NCI-H774 (cell line): ENCODE results near the gene PARP1.

ENCODE experiments used
- DNase-seq: peaks from one replicate; lab custom pipeline; 2025; lab: John Stamatoyannopoulos, UW

The PARP1 gene

GRCh38 chr1:226373376-226373775 is 34.5 kb downstream of the PARP1 start:
- no peak for DNase-seq

DNA sequence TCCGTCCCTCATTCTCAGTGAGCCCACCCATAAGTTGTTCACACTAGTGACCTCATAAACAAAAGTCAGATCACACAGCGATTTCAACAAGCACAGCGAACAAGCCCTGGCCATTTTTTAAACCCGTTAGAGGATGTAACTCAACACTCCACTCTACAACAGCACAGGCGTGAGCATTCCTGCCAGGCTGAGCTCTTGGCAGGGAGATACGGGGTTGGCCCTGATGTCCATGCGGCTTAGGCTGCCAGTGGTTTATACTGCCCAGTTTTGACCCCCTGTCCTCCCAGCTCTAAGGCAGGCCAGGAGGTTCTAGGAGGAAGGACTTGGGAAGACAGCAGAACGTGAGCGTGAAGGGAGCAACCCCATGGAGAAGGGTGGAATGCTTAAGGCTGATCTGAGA is 35.0 kb downstream of the PARP1 start:
- no peak for DNase-seq

DNA sequence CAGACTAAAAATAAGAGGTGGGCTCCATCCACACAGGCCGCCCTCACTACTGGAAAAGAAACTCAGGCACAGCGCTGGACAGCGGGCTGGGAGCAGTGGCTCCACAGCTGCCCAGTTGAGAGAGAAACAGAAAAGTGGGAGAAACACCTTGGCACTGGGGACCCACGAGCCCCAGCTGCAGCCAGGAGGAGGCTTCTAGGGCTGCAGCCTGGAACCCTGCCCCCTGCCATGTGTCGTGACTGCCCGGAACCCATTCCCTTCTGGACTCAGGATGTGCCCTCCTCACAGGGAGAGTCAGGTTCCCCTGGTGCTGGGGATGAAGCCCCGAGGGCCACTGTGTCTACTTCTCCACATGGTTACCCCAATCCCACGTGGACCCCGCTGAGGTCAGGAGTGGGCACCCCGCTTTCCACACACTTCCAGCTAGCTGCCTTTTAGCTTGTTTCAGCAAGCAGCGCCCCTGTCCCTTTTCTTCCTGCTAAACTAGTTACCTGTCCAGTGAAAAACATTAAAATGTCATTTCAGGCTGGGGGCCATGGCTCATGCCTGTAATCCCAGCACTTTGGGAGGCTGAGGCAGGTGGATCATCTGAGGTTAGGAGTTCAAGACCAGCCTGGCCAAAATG is 35.9 kb downstream of the PARP1 start:
- no peak for DNase-seq

DNA sequence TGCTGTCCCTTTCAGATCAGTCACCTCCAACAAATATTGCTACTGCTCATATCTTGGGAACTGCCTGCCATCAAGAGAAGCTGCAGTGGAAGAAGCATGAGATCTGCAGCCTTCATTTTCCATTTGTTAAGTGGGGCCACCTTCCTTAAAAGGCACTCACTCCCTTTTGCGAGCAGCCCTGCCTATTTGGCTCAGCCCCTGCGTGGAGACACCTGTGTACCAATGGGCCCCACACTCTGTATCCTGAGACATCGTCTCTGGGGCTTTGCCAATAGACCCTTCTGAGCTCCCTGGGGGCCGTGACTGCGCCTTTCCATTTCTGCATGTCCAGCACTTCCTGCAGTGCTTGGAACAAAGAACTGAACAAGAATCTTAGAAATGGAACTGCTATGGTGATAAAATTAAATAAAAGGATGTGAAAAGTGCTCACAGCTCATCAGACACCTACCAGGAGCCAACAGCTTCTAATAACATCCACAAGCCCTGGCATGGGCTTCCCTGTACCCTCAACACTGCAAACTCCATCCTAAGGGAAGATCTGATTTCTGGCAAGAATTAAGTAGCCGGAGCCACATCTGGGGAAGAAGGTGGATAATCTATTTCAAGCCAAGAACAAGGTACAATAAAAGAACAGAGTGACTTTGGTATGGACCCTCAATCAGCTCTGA is 36.7 kb downstream of the PARP1 start:
- DNase-seq = no peak

GRCh38 chr1:226370144-226370923 is 37.6 kb downstream of the PARP1 start:
- no peak for DNase-seq

DNA sequence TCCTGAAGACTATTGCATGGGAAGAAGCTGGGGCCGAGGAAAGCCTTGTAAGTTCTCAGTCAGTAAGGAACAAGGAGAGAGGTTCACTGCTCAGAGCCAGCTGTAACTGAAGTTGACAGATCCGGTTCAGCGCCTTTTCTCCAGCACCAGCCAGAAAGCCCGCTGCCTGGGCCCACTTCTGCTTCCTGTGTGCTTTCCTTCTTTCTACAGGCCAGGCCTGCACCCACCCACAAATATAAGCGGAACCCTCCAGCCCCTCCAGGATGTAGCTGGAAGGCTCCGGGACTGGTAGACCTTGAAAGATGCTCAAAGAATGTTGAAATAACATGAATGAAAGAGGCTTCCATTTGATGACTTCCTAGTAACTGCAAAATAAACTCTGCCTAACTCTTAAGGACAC is 38.8 kb downstream of the PARP1 start:
- no peak for DNase-seq

DNA sequence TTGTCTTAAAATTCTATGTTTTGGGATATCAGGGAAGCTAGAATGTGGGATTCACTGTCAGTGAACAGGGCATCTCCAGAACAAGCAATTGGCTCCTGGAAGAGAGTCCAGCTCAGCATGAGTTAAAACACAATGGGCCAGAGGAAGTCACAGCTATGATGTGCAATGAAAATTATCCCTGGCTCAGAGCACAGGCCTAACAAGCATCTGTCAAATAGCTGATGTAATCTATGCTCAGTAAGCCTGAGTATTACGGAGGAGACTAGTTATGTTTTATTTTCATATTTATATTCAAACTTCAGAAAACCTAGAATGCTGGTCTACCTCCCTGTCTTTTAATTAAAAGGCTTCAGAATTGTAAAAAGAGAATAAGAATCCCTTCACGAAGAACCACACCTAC is 41.6 kb downstream of the PARP1 start:
- no peak for DNase-seq

DNA sequence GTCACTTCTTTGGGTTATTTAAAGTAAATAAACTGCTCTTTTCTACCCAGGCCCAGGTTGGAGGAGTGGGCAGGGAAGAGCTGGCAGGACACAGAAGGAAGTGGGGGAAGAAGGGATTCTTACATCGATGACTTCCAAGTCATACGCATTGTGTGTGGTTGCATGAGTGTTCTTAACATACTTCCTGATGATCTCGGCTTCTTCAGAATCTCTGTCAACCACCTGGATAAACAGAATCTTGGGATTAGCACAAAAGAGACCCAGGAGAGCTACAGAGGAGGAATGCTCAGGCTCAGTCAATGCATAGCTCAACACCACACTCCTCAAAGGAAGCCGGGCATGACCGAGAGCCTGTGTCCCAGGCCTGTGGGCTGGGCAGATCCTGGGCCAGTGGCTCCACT is 42.1 kb downstream of the PARP1 start:
- DNase-seq = no peak

- no peak for DNase-seq
Measured at GRCh38 chr1:226364901-226365565, 42.9 kb downstream of the PARP1 start.

GRCh38 chr1:226364514-226364899 is 43.4 kb downstream of the PARP1 start:
- DNase-seq = no peak

- no peak for DNase-seq
Measured at GRCh38 chr1:226363801-226364513, 43.9 kb downstream of the PARP1 start.

- DNase-seq = no peak
Measured at GRCh38 chr1:226362891-226363447, 44.9 kb downstream of the PARP1 start.

GRCh38 chr1:226362361-226362760 is 45.5 kb downstream of the PARP1 start:
- no peak for DNase-seq

GRCh38 chr1:226360106-226360746 is 47.7 kb downstream of the PARP1 start:
- no peak for DNase-seq

GRCh38 chr1:226357416-226357815 is 50.5 kb downstream of the PARP1 start:
- DNase-seq = no peak

DNA sequence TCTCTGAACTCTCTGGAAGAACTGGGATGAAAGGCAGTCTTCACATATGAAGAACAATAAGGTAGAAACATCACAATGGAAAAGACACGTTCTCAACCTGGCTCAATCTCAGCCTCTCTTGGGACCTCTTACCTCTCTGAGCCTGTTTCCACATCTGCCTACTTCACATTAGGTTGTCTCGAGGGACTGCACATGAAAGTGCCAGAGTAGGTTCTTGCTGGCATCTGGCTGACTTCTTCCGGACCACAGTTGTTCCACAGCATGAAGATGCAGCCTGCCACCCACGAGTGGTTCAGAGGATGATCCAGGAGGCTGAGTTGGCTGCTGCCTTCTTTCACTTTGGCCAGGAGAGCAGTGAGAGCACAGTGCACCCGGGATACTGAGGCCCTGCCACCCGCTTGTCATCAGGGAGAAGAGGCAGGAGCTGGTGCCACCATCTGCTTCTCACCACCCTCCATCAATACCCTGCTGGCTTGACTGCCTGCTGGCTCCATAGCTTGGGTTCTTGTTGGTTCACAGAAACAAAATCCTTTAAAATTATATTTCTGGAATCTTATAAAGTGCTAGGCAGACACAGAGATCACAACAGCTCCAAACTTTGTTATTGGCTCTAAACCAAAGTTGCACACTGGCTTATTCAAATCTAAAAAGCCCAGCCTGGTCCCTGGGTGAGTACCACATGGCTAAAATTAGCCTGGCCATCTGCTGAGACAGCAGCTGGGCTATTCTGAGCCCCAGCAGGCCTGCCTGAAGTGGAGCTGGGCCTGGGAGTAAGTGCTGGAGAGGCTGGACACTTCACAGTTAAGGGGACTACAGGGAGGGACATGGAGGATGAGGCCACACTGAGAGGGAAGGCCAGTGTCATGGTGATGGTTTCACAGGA is 52.0 kb downstream of the PARP1 start:
- DNase-seq = no peak

DNA sequence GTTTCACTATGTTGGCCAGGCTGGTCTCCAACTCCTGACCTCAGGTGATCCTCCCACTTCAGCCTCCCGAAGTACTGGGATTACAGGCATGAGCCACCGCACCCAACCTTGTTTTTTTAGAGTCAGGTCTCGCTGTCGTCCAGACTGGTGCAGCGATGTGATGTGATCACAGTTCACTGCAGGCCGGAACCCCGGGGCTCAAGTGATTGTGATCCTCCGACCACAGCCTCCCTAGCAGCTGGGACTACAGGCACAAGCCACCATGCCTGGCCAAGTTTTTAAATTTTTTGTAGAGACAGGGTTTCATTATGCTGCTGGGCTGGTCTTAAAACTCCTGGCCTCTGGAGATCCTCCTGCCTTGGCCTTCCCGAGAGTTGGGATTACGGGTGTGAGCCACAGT is 52.9 kb downstream of the PARP1 start:
- no peak for DNase-seq

GRCh38 chr1:226353698-226354525 is 54.0 kb downstream of the PARP1 start:
- DNase-seq = no peak

GRCh38 chr1:226351709-226352108 is 56.2 kb downstream of the PARP1 start:
- no peak for DNase-seq
